Duodenal mucosa (tissue), 2 donors: Measurements from ENCODE around the gene PSMG3.

Source experiments
- H3K27ac ChIP-seq: one replicate; pipeline ENCODE4 v1.7.0; 2013; ENCODE audit warnings: low read depth, low read length
- H3K27me3 ChIP-seq, 2 donors: one replicate each; pipeline ENCODE4 v1.7.0; 2013; ENCODE audit warnings: low read length in 2 of 2, control low read depth in 1 of 2; ENCODE audit not compliant: insufficient read depth in 2 of 2, control insufficient read depth in 1 of 2
- H3K36me3 ChIP-seq, 2 donors: one replicate each; pipeline ENCODE4 v1.7.0; 2013; ENCODE audit warnings: low read length in 2 of 2, control low read depth in 1 of 2; ENCODE audit not compliant: insufficient read depth in 2 of 2, control insufficient read depth in 1 of 2
- H3K4me1 ChIP-seq, 2 donors: one replicate each; pipeline ENCODE4 v1.7.0; 2013; ENCODE audit warnings: low read length in 2 of 2, control low read depth in 1 of 2; ENCODE audit not compliant: insufficient read depth in 2 of 2, control insufficient read depth in 1 of 2
- H3K4me3 ChIP-seq, 2 donors: one replicate each; pipeline ENCODE4 v1.7.0; 2013; ENCODE audit warnings: low read length in 2 of 2, low read depth in 1 of 2
- H3K9ac ChIP-seq, 2 donors: one replicate each; pipeline ENCODE4 v1.7.0; 2013; ENCODE audit warnings: low read length in 2 of 2, low read depth in 1 of 2
- H3K9me3 ChIP-seq, 2 donors: one replicate each; pipeline ENCODE4 v1.7.0; 2013; ENCODE audit warnings: low read length in 2 of 2, control low read depth in 1 of 2; ENCODE audit not compliant: control insufficient read depth in 1 of 2

The PSMG3 gene

DNA sequence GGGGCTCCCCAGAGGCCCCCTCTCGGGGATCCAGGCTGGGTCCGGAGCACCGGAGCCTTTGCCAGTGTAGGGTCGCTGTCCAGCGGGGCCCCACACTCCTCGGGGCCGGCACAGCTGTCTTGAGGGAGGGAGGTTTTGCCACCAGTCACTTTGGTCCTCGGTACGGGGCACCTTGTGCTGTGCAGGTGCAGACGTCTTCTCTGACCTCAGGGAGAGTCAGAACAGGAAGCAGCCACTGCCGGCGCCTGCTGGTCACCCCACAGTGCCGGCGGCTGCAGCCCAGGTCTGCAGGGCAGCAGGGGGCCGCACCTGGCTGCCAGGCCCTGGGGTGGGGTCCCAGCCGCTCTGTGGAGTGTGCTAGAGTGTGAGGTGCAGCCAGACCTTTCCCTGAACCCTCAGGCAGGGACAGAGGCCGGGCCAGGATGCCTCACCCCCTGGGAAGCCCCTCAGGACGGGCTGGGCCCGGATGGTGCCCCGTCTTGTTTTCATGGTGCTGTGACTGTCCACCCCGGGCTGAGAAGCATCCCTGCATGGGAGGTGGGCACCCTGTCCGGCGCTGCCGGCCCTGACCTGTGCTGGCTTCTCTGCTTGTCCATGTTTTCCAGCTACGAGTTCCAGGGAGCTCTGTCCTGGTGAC lies 31.2 kb downstream of the PSMG3 start:
- Histone ChIP-seq H3K4me1 (peaks cover 17 to 26% of the 10 kb centered on the region in 2 donors), H3K27me3 (no peaks in the 10 kb centered on the region), H3K36me3 (peaks cover 21 to 34% of the 10 kb centered on the region in 2 donors), H3K27ac (no peak overlapping the region), H3K4me3 (no peak overlapping the region), H3K9me3 (no peaks in the 10 kb centered on the region), H3K9ac (no peak overlapping the region)

DNA sequence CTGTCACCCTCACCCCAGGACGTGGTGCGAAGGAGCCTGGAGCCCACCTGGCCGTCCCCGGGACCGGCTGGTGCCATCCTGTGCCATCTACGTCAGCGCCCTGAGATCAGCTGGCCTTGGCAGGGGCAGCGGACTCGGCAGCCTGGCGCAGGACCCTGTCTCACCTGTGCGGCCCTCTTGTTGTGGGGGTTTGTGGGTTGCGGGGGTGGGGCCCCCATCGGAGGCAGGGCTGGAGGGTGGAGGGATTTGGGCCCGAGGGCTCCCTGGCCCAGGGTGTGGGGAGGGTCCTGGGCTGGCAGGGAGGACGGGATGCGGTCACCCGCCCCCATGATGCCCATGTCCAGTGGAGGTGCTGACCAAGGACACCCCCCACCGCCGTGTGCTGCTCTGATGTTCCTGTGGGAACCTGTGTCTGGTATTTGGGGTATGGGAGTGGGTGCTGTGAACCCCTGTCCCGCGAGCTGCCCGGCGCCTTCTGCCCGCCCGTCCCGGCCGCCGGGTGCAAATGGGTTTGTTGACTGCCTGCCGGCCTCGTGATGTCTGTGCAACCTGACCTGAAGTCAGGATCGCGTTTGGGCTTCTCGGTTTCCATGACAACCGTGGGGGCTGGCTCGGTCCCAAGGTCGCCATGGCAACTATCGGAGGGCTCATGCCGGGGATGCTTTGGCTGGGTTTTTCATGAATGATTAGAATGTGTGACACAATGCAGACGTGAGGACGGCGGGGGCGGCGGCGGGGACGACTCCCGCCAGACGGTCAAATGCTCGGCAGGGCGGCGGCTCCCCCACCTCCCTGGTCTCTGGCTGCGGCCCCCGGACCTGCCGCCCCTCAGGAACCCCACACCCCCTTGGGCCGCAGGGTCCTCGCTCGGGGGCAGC lies 32.1 kb downstream of the PSMG3 start:
- Histone ChIP-seq H3K9me3 (no peaks in the 10 kb centered on the region), H3K27me3 (no peaks in the 10 kb centered on the region), H3K27ac (peak overlapping the region; percentile 94), H3K36me3 (peaks cover 21 to 34% of the 10 kb centered on the region in 2 donors), H3K4me1 (peaks cover 26 to 35% of the 10 kb centered on the region in 2 donors), H3K9ac (peak overlapping the region in 1 of 2 donors; percentile 63), H3K4me3 (peak overlapping the region; percentile 56 to 58)

DNA sequence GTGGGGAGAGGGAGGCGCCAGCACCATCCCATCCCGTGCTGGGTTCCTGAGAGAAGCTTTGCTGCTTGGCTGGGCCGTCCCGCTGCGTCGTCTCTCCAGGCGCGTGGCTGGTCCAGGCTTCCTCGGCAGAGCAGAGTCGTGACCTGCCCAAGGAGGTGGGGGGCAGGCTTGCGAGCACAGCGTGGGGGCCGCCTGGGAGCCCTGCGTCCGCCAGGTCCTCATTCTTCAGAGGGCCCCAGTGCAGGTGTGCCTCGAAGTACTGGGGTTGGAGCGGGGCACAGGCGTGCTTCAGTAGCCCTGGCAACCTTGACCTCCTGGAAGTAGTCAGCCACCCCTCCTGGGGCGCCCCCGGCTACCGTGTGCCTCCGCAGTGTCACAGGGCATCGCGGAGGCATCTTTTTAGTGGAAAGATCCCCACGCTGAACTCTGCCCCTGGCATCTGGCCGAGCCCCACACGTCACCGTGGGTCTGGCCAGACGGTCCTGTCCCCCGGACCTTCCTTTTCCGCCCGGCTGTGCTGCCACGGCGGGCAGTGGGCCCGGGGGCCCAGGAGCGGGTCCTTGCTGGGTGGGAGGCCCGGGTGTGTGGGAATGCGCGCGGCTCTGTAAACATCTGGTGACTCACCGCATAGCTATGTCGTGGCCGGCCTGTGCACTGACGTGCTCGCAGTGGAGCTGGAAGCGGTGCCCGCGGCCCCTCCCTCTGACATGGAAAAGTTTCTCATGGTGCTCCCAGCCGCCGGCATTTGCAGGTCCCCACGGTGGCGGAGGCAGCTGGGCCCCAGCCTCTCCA lies 32.9 kb downstream of the PSMG3 start:
- H3K27me3 ChIP-seq, result no peaks in the 10 kb centered on the region
- peaks cover 27 to 44% of the 10 kb centered on the region in 2 donors for H3K4me1 ChIP-seq
- H3K9me3 ChIP-seq, result no peaks in the 10 kb centered on the region
- H3K36me3 ChIP-seq, result peaks cover 21 to 31% of the 10 kb centered on the region in 2 donors
- H3K27ac ChIP-seq, result peak overlapping the region; percentile 94
- H3K4me3 ChIP-seq, result peak overlapping the region; percentile 56 to 58
- H3K9ac ChIP-seq, result peak overlapping the region; percentile 48 to 63

DNA sequence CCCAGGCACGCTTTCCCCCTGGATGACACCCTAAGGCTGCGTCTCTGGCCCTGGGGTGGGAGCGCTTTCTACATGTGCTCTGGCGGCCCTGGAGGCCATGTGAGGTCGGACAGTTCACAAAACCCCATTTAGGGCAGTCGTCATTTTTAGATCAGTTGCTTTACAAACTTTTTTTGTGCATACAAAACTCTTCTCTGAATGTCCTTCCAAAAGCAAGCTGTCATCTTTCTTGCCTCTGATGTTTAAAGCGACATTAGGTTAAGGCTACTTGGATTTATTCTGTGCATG lies 33.4 kb downstream of the PSMG3 start:
- Histone ChIP-seq H3K27ac (peak overlapping the region; percentile 94), H3K4me3 (no peak overlapping the region), H3K9ac (peak overlapping the region in 1 of 2 donors; percentile 63)

DNA sequence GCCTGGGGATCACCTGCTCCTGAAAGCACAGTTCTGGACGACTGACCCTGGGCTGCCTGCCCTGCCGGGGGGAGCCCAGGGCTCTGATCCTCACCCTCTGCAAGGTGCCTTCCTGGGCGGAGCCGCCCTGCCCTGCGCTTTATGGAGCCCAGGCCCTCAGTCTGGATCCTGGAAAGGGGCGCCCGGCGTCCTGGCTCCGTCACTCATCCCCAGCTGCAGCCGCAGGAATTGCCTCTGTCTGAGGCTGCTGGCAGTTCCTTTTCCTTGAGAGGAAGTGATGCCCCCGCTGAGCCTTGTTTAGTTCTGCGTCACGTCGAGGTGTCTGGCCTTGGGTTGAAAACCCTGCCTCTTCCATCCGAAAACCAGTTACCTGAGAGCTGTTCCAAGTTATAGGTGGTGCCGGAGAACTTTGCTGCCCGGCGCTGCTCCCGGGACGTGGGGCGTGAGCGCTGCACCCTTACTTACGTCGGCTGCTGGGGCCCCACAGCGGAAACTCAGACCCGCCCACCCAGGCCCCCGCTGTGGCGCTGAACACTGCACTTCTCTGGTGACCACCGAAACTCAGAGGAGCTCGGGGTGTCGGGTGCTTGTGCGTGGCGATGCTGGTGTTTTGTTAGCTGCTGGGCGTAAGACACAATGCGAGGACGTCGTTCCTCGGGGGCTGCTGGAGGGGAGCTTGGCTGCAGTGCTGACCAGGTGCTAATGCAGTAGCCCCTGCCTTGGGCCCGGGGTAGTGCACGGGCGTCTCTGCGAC lies 34.0 kb downstream of the PSMG3 start:
- no peaks in the 10 kb centered on the region for H3K9me3 ChIP-seq
- peak overlapping the region; percentile 10 for H3K27ac ChIP-seq
- no peak overlapping the region for H3K4me3 ChIP-seq
- H3K4me1 ChIP-seq, result peaks cover 27 to 48% of the 10 kb centered on the region in 2 donors
- H3K27me3 ChIP-seq, result no peaks in the 10 kb centered on the region
- no peak overlapping the region for H3K9ac ChIP-seq
- peaks cover 18 to 25% of the 10 kb centered on the region in 2 donors for H3K36me3 ChIP-seq

More for the DNA sequence above, 33.4 kb downstream of the PSMG3 start:
- Histone ChIP-seq H3K4me1 (peaks cover 27 to 48% of the 10 kb centered on the region in 2 donors), H3K36me3 (peaks cover 21 to 31% of the 10 kb centered on the region in 2 donors), H3K9me3 (no peaks in the 10 kb centered on the region), H3K27me3 (no peaks in the 10 kb centered on the region)

DNA sequence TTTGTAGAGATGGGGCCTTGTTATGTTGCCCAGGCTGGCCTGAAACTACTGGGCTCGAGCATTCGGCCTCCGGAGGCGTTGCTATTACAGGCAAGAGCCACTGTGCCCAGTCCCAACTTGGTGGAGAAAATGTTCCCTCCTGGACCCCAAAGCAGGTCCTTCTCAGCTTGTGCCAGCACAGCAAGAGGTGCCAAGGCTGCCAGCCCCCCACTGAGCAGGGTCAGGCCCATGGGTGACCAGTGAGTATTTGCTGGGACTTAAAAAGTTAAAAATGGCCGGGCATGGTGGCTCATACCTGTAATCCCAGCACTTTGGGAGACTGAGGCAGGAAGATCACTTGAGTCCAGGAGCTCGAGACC lies 34.8 kb downstream of the PSMG3 start:
- Histone ChIP-seq H3K9me3 (no peaks in the 10 kb centered on the region), H3K4me3 (no peak overlapping the region), H3K27ac (no peak overlapping the region), H3K27me3 (no peaks in the 10 kb centered on the region), H3K36me3 (peaks cover 12 to 19% of the 10 kb centered on the region in 2 donors), H3K4me1 (peaks cover 27 to 48% of the 10 kb centered on the region in 2 donors), H3K9ac (no peak overlapping the region)

DNA sequence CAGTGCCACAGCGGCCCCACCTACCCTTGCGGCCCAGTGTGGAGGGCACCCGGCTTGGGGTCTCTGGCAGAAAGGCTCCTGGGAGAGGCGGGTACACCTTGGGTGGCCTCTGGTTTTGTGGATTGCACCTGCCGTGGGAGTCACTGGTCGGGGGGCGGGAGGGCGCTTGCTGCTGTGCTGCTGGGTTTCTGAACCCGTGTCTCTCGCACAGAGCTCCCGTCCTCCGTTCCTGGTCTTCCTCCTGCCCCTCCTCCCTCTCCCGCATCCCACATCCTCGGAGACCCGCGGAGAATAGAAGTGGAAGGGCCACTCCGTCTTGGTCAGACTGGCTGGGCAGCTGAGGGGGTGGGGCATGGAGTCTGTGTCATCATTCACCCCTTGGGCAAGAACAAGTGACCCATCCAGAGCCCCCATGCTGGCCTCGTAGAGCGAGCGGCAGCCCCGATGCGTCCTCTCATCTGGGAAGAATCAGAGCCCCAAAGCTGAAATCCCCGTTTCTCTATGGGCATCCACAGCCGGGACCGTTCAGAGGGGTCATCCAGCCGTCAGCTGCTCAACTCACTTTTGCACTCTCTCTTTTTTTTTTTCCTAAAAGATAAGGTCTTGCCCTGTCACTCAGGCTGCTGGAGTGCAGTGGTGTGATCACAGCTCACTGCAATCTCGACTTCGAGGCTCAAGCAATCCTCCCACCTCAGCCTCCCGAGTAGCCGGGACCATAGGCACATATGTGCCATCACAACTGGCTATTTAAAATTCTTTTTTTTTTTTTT lies 35.3 kb downstream of the PSMG3 start:
- H3K9me3 ChIP-seq, result no peaks in the 10 kb centered on the region

DNA sequence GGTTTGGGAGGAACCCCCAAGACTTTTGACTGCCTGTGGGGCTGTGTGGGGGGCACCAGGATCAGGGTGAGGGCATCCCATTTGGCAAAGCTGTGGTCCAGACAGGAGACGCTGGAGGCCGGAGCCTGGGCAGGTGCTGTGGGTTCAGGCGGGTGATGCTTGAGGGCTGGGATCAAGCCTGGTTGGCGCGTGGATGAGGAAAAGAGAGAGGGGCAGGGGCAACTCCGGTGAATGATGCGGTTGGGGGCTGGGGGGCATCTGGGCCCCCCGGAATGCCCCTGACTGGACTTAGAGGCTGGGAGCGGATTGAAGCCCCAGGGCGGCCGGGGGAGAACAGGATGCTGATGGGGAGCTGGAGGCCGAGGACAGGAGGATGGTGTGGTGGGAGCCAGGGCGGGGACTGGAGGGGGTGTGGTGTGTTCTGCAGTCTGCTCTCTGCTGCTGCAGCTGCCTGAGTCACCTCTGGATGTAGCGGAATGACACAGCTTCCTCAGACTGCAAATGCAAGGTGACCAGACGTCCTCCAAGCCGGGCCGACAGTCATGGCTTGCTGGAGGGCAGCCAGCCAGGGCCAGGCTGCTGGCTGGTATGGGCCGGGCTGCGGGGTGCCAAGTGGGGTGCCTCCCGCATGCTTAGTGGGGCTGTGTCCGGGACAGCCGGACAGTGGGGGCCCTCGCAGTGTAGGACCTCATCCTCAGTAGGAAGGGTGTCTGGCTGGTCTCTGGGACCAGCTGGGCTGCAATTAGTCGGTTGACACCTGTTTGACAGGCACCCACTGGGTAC lies 36.1 kb downstream of the PSMG3 start:
- H3K4me1 ChIP-seq, result peaks cover 27 to 48% of the 10 kb centered on the region in 2 donors
- H3K4me3 ChIP-seq, result peak overlapping the region; percentile 80 to 84
- peak overlapping the region; percentile 76 to 78 for H3K9ac ChIP-seq
- peak overlapping the region; percentile 97 for H3K27ac ChIP-seq
- no peaks in the 10 kb centered on the region for H3K27me3 ChIP-seq
- H3K9me3 ChIP-seq, result no peaks in the 10 kb centered on the region
- peaks cover 4 to 6% of the 10 kb centered on the region in 2 donors for H3K36me3 ChIP-seq

More for the DNA sequence above, 35.3 kb downstream of the PSMG3 start:
- peak overlapping the region in 1 of 2 donors; percentile 25 for H3K9ac ChIP-seq
- no peak overlapping the region for H3K4me3 ChIP-seq
- no peaks in the 10 kb centered on the region for H3K27me3 ChIP-seq
- H3K36me3 ChIP-seq, result peaks cover 10 to 14% of the 10 kb centered on the region in 2 donors
- peak overlapping the region; percentile 58 for H3K27ac ChIP-seq
- H3K4me1 ChIP-seq, result peaks cover 27 to 48% of the 10 kb centered on the region in 2 donors
